ENCODE data around the gene LPIN1. TPM values are rescaled to one million over a fixed set of nuclear protein-coding genes. Genes with fewer than 3 reads are reported as not detected.
"Not testable (repeated sequence)": the region's sequence is repeated elsewhere in the genome, so short reads cannot be mapped to it uniquely, and the experiment has no call there.

Gene LPIN1
- total RNA-seq, 2 donors from 2014 or later: 15.0 to 47.5 TPM

DNA sequence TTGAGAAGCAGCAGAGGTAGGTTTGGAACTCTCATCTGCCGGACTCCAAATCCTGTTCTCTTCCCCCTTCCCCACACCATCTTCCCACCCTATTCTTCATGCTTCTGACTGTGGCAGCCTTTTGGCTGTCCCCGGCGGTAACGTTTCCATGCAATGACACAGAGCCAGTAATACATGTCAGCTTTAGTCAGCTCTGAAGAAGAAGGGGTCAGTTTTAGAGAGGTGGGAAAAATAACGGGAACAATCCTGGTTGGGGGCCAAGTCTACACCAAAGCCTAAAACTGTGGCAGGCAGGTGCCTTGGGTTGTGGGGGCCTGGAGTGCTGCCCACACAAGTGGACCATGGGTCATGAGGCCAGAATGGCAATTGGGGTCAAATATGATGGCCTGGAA is 106.8 kb downstream of the LPIN1 start:
- WGBS, 2 donors: 72 to 79% methylated on average over 5 of the region's 5 CpGs
- ATAC-seq: no peak
- H3K9me3 ChIP-seq: peaks cover 0 to 3% (median 0%) of the 10 kb centered on the region in 3 donors

DNA sequence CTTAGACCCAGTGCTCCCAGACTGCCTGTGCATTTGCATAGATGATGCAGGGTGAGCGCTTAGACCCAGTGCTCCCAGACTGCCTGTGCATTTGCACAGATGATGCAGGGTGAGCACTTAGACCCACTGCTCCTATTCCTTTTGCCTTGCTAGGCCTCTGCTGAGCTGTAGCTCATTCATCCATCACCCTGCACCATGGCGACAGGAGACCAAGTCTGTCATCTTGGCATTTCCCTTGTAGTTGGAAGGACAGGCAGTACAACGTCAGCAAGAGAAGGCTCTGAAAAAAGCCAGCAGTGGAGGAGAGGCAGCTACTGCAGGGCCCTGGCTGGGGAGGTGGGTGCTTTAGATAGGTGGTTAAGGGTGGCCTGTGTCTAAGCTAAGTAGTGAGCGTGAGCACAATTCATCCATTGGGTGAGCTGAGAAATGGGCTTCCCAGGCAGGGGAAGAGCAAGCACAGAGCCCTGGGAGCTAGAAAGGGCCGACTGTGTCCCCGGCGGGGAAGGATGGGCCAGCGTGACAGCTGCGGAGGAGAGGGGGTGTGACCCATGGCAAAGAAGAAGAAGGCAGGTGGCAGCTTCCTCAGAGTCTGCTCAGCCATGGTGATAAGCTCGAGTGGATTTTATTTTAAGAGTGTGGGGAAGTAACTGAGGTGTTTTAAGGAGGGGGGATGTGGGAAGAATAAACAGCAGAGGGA is 108.8 kb downstream of the LPIN1 start:
- WGBS, 2 donors: 51 to 68% methylated on average over 10 of the region's 10 CpGs
- no peak overlapping the region for H3K27ac ChIP-seq
- no peaks in the 10 kb centered on the region for H3K36me3 ChIP-seq (replicated peaks in 1 of 2; ENCODE audit: insufficient read depth in 1 of 2, low read depth in 2 of 2)
- ATAC-seq (no peak), DNase-seq (no peak)
- H3K27me3 ChIP-seq: no peaks in the 10 kb centered on the region
- H3K4me3 ChIP-seq: no peak overlapping the region
- TF ChIP-seq POLR2A (IDR thresholded peaks at IDR 0.05): no peak
- TF ChIP-seq, protein P1, sequence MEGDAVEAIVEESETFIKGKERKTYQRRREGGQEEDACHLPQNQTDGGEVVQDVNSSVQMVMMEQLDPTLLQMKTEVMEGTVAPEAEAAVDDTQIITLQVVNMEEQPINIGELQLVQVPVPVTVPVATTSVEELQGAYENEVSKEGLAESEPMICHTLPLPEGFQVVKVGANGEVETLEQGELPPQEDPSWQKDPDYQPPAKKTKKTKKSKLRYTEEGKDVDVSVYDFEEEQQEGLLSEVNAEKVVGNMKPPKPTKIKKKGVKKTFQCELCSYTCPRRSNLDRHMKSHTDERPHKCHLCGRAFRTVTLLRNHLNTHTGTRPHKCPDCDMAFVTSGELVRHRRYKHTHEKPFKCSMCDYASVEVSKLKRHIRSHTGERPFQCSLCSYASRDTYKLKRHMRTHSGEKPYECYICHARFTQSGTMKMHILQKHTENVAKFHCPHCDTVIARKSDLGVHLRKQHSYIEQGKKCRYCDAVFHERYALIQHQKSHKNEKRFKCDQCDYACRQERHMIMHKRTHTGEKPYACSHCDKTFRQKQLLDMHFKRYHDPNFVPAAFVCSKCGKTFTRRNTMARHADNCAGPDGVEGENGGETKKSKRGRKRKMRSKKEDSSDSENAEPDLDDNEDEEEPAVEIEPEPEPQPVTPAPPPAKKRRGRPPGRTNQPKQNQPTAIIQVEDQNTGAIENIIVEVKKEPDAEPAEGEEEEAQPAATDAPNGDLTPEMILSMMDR (IDR thresholded peaks at IDR 0.05): no peak
- H3K9me3 ChIP-seq: no peaks in the 10 kb centered on the region
- H3K4me1 ChIP-seq: no peaks in the 10 kb centered on the region
- intact Hi-C loops (cut with DNase I): loop anchor here (10.0 kb wide), 1 partner anchor 1090 kb away; no protein-coding TSS in a partner anchor

More for the DNA sequence above, 106.8 kb downstream of the LPIN1 start:
- no peak for TF ChIP-seq POLR2A (IDR thresholded peaks at IDR 0.05)
- TF ChIP-seq, protein P1 (IDR thresholded peaks at IDR 0.05): no peak
- Histone ChIP-seq H3K36me3 (replicated peaks in 1 of 2; ENCODE audit: insufficient read depth in 1 of 2, low read depth in 2 of 2) (no peaks in the 10 kb centered on the region), H3K27ac (no peak overlapping the region), H3K4me3 (no peak overlapping the region), H3K27me3 (no peaks in the 10 kb centered on the region), H3K4me1 (no peaks in the 10 kb centered on the region)
- DNase-seq: no peak
- intact Hi-C loops (cut with DNase I): loop anchor here (10.0 kb wide), 1 partner anchor 1092 kb away; no protein-coding TSS in a partner anchor

DNA sequence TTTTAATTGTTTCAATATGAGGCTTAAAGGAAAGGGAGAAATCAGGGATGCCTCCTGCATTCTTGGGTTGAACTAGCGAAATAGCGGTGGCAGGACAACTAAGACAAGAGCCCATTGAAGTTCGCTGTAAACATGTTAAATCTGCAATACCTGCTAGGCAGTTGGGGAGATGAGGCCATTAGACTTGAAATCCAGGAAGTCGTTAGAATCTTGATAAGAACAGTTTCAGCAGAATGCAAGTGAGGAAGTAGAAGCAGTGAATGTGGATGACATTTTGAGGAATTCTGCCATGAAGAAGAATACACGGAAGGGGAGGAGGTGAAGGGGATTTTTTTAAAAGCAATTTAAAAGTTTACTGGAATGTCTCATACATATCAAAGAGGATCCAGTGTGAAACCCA is 109.7 kb downstream of the LPIN1 start:
- no peak for ATAC-seq
- no peaks in the 10 kb centered on the region for H3K9me3 ChIP-seq
- no peak overlapping the region for H3K4me3 ChIP-seq
- no peak for DNase-seq
- H3K27me3 ChIP-seq: no peaks in the 10 kb centered on the region
- no peak for TF ChIP-seq POLR2A (IDR thresholded peaks at IDR 0.05)
- TF ChIP-seq, protein P1 (IDR thresholded peaks at IDR 0.05): no peak
- H3K4me1 ChIP-seq: no peaks in the 10 kb centered on the region
- WGBS, 2 donors: 59 to 74% methylated on average over 5 of the region's 5 CpGs
- no peaks in the 10 kb centered on the region for H3K36me3 ChIP-seq (replicated peaks in 1 of 2; ENCODE audit: insufficient read depth in 1 of 2, low read depth in 2 of 2)
- intact Hi-C loops (cut with DNase I): loop anchor here (10.0 kb wide), 1 partner anchor 1089 kb away; no protein-coding TSS in a partner anchor
- H3K27ac ChIP-seq: no peak overlapping the region

DNA sequence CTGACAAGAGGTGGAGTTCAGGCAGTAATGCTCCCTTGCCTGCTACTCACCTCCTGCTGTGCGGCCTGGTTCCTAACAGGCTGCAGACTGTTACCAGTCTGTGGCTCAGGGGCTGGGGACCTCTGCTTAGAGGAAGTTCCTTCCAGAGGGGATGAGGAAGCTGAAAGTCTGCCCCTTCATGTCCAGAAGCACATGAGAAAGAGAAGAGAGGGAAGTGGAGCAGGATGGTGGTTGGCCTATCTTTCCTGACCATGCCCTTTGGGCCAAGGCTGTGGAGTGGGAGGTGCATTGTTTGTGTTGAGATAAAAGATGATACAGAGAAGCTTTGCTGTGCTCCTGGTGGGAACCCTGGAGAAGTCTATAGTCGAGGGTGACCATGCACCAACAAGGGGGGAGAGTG is 112.5 kb downstream of the LPIN1 start:
- WGBS, 2 donors: 77 to 89% methylated on average over 2 of the region's 2 CpGs
- peak in 1 of 4 donors; percentile 14 for DNase-seq
- no peaks in the 10 kb centered on the region for H3K9me3 ChIP-seq
- H3K27me3 ChIP-seq: no peaks in the 10 kb centered on the region
- intact Hi-C loops (cut with DNase I): loop anchor here (10.0 kb wide), 1 partner anchor 1086 kb away; no protein-coding TSS in a partner anchor
- peaks cover 3% of the 10 kb centered on the region for H3K4me1 ChIP-seq
- H3K4me3 ChIP-seq: no peak overlapping the region
- TF ChIP-seq, protein P1 (IDR thresholded peaks at IDR 0.05): no peak
- no peak for TF ChIP-seq POLR2A (IDR thresholded peaks at IDR 0.05)
- no peak for ATAC-seq
- no peak overlapping the region for H3K27ac ChIP-seq
- no peaks in the 10 kb centered on the region for H3K36me3 ChIP-seq (replicated peaks in 1 of 2; ENCODE audit: insufficient read depth in 1 of 2, low read depth in 2 of 2)

DNA sequence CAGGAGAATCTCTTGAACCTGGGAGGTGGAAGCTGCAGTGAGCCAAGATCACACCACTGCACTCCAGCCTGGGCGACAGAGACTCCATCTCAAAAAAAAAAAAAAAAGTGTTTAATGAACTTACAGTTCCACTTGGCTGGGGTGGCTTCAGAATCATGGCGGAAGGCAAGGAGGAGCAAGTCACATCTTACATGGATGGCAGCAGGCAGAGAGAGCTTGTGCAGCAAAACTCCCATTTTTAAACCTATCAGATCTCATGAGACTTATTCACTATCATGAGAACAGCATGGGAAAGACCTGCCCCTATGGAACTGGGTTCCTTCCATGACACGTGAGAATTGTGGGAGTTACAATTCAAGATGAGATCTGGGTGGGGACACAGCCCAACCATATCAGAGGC is 113.5 kb downstream of the LPIN1 start:
- 83 to 96% methylated on average over 3 of the region's 3 CpGs for WGBS, 2 donors
- not testable (repeated sequence) for ATAC-seq, DNase-seq

More for the DNA sequence above, 113.5 kb downstream of the LPIN1 start:
- not testable (repeated sequence) for H3K4me3 ChIP-seq; H3K27me3 ChIP-seq; H3K9me3 ChIP-seq; H3K4me1 ChIP-seq; H3K36me3 ChIP-seq (replicated peaks in 1 of 2; ENCODE audit: insufficient read depth in 1 of 2, low read depth in 2 of 2); H3K27ac ChIP-seq
- intact Hi-C loops (cut with DNase I): loop anchor here (10.0 kb wide), 2 partner anchors 1085 to 1145 kb away; no protein-coding TSS in a partner anchor
